Breast epithelium (tissue), 3 donors: ENCODE results near the gene JDP2.

Experiments
- POLR2A ChIP-seq: fragments of 450-650 bp; IDR thresholded peaks from one replicate; pipeline ENCODE4 v1.6.1; 2016; ENCODE audit warnings: antibody characterized with exemption, mild to moderate bottlenecking, moderate library complexity
- POLR2AphosphoS5 ChIP-seq, 3 donors: sonication (generic); formaldehyde crosslinking; IDR thresholded peaks; one replicate each; pipeline ENCODE4 v1.6.1; 2017; ENCODE audit warnings: antibody characterized with exemption in 3 of 3
- TF ChIP-seq, protein P1 (sequence below), 3 donors: fragments of 450-650 bp; IDR thresholded peaks; one replicate each; pipeline ENCODE4 v1.5.1; 2016 to 2017; ENCODE audit warnings: antibody characterized with exemption in 3 of 3, mild to moderate bottlenecking in 3 of 3, moderate library complexity in 3 of 3

DNA sequence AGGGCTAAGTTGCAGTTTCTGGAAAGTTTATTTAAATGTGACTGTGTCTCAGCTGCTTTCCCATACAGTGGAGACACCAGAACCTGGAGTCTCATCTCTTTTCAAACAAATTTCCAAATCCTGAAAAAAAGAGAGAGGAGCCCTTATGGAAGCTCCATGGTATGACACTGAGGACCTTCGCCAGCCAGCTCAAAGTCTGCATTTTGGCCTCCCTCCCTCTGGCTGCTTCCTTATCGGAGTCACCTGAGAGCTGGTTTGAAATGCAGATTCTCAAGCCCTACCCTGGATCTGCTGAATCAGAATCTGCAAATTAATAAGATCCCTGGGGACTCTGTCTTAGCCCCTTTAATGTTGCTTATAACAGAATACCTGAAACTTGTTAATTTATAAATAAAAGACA, 21.7 kb upstream of the JDP2 start:
- TF ChIP-seq, protein P1, sequence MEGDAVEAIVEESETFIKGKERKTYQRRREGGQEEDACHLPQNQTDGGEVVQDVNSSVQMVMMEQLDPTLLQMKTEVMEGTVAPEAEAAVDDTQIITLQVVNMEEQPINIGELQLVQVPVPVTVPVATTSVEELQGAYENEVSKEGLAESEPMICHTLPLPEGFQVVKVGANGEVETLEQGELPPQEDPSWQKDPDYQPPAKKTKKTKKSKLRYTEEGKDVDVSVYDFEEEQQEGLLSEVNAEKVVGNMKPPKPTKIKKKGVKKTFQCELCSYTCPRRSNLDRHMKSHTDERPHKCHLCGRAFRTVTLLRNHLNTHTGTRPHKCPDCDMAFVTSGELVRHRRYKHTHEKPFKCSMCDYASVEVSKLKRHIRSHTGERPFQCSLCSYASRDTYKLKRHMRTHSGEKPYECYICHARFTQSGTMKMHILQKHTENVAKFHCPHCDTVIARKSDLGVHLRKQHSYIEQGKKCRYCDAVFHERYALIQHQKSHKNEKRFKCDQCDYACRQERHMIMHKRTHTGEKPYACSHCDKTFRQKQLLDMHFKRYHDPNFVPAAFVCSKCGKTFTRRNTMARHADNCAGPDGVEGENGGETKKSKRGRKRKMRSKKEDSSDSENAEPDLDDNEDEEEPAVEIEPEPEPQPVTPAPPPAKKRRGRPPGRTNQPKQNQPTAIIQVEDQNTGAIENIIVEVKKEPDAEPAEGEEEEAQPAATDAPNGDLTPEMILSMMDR (IDR thresholded peaks at IDR 0.05): no peak
- TF ChIP-seq POLR2AphosphoS5 (IDR thresholded peaks at IDR 0.05) (no peak), POLR2A (no peak)
